Measurements from ENCODE around the gene SLC30A10.

GRCh38 chr1:219917851-219918466, 10.4 kb downstream of the SLC30A10 start:
- TF ChIP-seq CTCF (IDR thresholded peaks at IDR 0.05) (no peak), POLR2A (IDR thresholded peaks at IDR 0.05) (no peak)

Data from Peyer's patch (tissue), 4 donors.